Right renal cortex interstitium (tissue), 3 donors: ENCODE data around the gene PLCH2. TPM values are rescaled to one million over a fixed set of nuclear protein-coding genes. Genes with fewer than 3 reads are reported as not detected.

Source experiments
- DNase-seq, 3 donors: peaks; one replicate each; pipeline ENCODE4 v3.0.0-alpha.2; 2013; ENCODE audit warnings: low read depth in 3 of 3, low spot score in 2 of 3
- polyA plus RNA-seq, 3 donors: library from polyadenylated mRNA; unstranded; fragments of 120-200 nt; gene quantifications; one replicate each; pipeline ENCODE4 v1.2.1, GENCODE V29; 2013; ENCODE audit not compliant: insufficient read length in 3 of 3

PLCH2 gene
- polyA plus RNA-seq, 3 donors: 0.47 to 1.9 (median 0.74) TPM

GRCh38 chr1:2508180-2508579 lies 32.1 kb downstream of the PLCH2 start:
- DNase-seq: no peak

GRCh38 chr1:2508751-2509150 lies 32.7 kb downstream of the PLCH2 start:
- DNase-seq: no peak

GRCh38 chr1:2509589-2509988 lies 33.5 kb downstream of the PLCH2 start:
- no peak for DNase-seq

GRCh38 chr1:2510366-2511155 lies 34.5 kb downstream of the PLCH2 start:
- no peak for DNase-seq

GRCh38 chr1:2512862-2513421 lies 36.9 kb downstream of the PLCH2 start:
- DNase-seq: no peak

GRCh38 chr1:2513939-2514652 lies 38.0 kb downstream of the PLCH2 start:
- DNase-seq: no peak

GRCh38 chr1:2514863-2515762 lies 39.0 kb downstream of the PLCH2 start:
- DNase-seq: no peak

- no peak for DNase-seq
Observed at GRCh38 chr1:2515763-2516080, 39.6 kb downstream of the PLCH2 start.

GRCh38 chr1:2516124-2516523 lies 40.0 kb downstream of the PLCH2 start:
- no peak for DNase-seq

- no peak for DNase-seq
Observed at GRCh38 chr1:2516946-2517345, 40.9 kb downstream of the PLCH2 start.

- DNase-seq: no peak
Observed at GRCh38 chr1:2517966-2518365, 41.9 kb downstream of the PLCH2 start.

GRCh38 chr1:2518528-2518927 lies 42.4 kb downstream of the PLCH2 start:
- no peak for DNase-seq

GRCh38 chr1:2519029-2519685 lies 43.1 kb downstream of the PLCH2 start:
- no peak for DNase-seq

- no peak for DNase-seq
Observed at GRCh38 chr1:2519729-2520128, 43.6 kb downstream of the PLCH2 start.

- no peak for DNase-seq
Observed at GRCh38 chr1:2520206-2520605, 44.1 kb downstream of the PLCH2 start.

- no peak for DNase-seq
Observed at GRCh38 chr1:2520806-2521205, 44.7 kb downstream of the PLCH2 start.

- no peak for DNase-seq
Observed at GRCh38 chr1:2522230-2522629, 46.1 kb downstream of the PLCH2 start.

- DNase-seq: no peak
Observed at GRCh38 chr1:2523191-2523890, 47.3 kb downstream of the PLCH2 start.

GRCh38 chr1:2523891-2524609 lies 48.0 kb downstream of the PLCH2 start:
- DNase-seq: no peak
